Measurements from ENCODE around the gene AP3B1. TPM values are rescaled to one million over a fixed set of nuclear protein-coding genes. Genes with fewer than 3 reads are reported as not detected.

AP3B1 gene
- total RNA-seq, 4 donors from 2014 or later: 52.6 to 74.3 (median 58.9) TPM

DNA sequence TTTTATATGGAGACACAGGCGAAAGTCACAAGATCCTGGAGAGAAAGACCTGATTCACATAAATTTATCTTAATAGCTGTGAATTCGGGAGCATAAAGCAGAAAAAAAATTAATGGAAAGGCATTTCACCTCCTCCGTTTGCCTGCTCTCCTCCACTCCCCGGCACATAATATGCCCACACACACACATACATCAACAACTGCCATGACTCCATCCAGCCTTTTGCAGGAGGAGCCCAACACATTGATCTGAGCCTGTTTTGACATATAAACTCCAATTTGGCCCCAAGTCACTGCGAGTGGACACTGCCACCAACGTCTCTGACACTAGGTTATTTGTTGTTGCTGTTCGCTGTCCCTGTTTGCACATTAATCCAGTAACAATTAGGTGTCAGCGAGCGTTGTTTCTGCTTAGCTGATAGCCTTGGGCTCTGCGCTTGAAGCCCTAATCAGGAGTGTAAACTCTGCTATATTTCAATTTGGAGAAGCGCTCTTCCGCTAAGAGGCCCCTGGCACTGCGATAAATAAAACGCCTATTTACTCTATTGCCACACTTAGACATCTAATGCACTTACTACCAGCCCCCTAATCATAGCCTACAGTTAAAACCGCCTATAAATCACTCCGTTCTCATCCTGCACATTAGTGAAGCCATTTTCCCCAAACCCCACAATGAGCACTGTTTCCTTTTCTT, 322.6 kb downstream of the AP3B1 start:
- no peaks in the 10 kb centered on the region for H3K36me3 ChIP-seq
- H3K27ac ChIP-seq: no peak overlapping the region
- H3K9me3 ChIP-seq: no peaks in the 10 kb centered on the region
- peaks cover 0 to 14% of the 10 kb centered on the region in 2 donors for H3K27me3 ChIP-seq
- H3K4me1 ChIP-seq: peaks cover 4 to 17% (median 11%) of the 10 kb centered on the region in 4 donors
- no peak for DNase-seq
- TF ChIP-seq, protein P1, sequence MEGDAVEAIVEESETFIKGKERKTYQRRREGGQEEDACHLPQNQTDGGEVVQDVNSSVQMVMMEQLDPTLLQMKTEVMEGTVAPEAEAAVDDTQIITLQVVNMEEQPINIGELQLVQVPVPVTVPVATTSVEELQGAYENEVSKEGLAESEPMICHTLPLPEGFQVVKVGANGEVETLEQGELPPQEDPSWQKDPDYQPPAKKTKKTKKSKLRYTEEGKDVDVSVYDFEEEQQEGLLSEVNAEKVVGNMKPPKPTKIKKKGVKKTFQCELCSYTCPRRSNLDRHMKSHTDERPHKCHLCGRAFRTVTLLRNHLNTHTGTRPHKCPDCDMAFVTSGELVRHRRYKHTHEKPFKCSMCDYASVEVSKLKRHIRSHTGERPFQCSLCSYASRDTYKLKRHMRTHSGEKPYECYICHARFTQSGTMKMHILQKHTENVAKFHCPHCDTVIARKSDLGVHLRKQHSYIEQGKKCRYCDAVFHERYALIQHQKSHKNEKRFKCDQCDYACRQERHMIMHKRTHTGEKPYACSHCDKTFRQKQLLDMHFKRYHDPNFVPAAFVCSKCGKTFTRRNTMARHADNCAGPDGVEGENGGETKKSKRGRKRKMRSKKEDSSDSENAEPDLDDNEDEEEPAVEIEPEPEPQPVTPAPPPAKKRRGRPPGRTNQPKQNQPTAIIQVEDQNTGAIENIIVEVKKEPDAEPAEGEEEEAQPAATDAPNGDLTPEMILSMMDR (IDR thresholded peaks at IDR 0.05): no peak
- no peak for TF ChIP-seq POLR2A (IDR thresholded peaks at IDR 0.05)
- H3K4me3 ChIP-seq: peak overlapping the region in 3 of 4 donors; percentile 36 to 46 (median 38)

DNA sequence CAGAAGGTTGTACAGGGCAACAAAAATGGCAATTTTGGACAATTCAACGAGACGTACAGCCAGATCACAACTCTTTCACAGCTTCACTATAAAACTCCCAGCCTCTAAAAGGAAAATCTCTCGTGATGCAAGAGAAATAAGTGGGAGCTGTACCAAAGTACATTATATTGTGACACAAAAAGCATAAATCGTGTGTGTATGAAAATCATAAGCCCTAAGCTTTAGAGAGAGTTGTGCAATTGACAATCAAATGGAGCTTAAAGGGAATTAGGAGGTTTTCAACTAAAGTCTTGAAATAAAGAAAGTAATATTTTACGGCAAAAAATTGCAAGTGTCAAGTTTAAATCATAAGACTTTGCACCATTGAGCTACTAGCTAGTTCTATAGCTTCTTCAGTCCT, 323.6 kb downstream of the AP3B1 start:
- Histone ChIP-seq H3K27me3 (peaks cover 0 to 14% of the 10 kb centered on the region in 2 donors), H3K4me3 (no peak overlapping the region), H3K9me3 (no peaks in the 10 kb centered on the region), H3K36me3 (no peaks in the 10 kb centered on the region), H3K4me1 (peaks cover 4 to 17% (median 11%) of the 10 kb centered on the region in 4 donors), H3K27ac (no peak overlapping the region)
- no peak for DNase-seq
- TF ChIP-seq, protein P1 (IDR thresholded peaks at IDR 0.05): no peak

DNA sequence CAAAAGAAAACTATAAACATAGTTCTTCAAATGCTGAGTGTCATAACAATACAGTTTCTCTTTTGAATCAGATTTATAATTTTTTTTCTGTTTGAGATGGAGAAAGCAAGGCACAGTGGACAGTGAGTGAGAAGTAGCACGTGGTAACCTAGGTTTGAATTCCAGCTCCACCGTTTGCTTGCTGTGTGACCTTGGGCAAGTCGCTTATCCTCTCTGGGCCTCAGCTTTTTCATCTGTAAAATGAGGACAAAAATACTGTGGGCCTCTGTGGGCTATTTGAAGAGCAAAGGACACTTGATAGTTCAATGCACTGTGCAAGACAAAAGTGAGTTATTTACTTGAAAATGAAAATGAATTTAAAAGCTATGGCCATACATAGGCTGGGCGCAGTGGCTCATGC, 330.7 kb downstream of the AP3B1 start:
- no peaks in the 10 kb centered on the region for H3K9me3 ChIP-seq
- H3K36me3 ChIP-seq: no peaks in the 10 kb centered on the region
- peaks cover 0 to 3% of the 10 kb centered on the region in 2 donors for H3K27me3 ChIP-seq
- H3K4me1 ChIP-seq: no peaks in the 10 kb centered on the region
- H3K4me3 ChIP-seq: no peak overlapping the region
- no peak overlapping the region for H3K27ac ChIP-seq
- DNase-seq: no peak
- TF ChIP-seq, protein P1 (IDR thresholded peaks at IDR 0.05): no peak
- no peak for TF ChIP-seq POLR2A (IDR thresholded peaks at IDR 0.05)

DNA sequence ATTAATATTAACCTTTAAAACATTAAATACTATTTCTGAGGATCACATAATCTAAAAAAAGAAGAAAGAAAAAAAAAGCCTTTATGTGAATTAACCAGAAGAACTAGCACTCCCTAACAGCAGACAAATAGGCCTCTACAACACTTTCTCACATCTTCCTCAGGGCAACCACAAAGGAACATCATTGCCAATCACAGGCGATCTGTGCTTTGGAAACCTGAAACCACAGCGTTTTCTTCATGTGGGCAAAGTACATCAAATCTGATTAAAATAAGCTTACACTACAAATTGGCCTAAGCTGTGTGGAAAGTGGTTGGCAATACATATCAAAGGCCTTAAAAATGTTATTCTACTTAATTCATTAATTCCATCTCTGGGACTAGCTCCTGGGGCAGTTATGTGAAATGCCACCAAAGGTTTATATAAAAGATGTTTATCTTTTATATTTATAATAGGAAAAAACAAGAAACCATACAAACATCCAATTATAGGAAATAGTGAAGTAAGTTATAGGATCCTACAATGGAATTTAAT, 333.6 kb downstream of the AP3B1 start:
- no peak for DNase-seq
- no peaks in the 10 kb centered on the region for H3K9me3 ChIP-seq
- no peak overlapping the region for H3K4me3 ChIP-seq
- no peaks in the 10 kb centered on the region for H3K36me3 ChIP-seq
- peaks cover 0 to 16% of the 10 kb centered on the region in 2 donors for H3K27me3 ChIP-seq
- TF ChIP-seq, protein P1 (IDR thresholded peaks at IDR 0.05): no peak
- TF ChIP-seq POLR2A (IDR thresholded peaks at IDR 0.05): no peak
- H3K4me1 ChIP-seq: no peaks in the 10 kb centered on the region
- no peak overlapping the region for H3K27ac ChIP-seq

DNA sequence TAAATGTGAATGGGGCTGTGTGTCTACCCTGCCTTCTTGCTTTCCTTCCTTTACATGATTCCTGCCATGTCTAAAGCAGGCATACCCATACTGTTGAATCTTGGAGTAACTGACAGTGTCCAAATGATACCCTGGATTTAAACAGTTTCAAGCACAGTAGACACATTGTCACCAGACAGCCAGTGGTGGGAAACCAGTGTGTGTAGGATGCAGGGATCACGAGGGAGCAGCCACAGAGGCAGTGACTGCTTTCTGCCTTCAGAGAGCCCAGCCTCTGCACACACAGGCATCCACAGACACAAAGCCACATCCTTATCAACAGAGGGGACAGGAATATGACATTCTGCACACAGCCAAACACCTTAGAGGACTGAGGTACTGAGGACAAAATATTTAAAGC, 334.2 kb downstream of the AP3B1 start:
- Histone ChIP-seq H3K4me1 (no peaks in the 10 kb centered on the region), H3K27me3 (peaks cover 0 to 16% of the 10 kb centered on the region in 2 donors), H3K4me3 (no peak overlapping the region), H3K36me3 (no peaks in the 10 kb centered on the region), H3K27ac (no peak overlapping the region), H3K9me3 (no peaks in the 10 kb centered on the region)
- TF ChIP-seq, protein P1 (IDR thresholded peaks at IDR 0.05): no peak
- no peak for TF ChIP-seq POLR2A (IDR thresholded peaks at IDR 0.05)
- no peak for DNase-seq

Measured in Peyer's patch (tissue), 4 donors.